HG02610 (cell line): Measurements from ENCODE around the gene NSMCE4A.
A peak's percentile ranks its signal among the peaks of the same experiment; 100 is the strongest.
"Not testable (repeated sequence)": the region's sequence is repeated elsewhere in the genome, so short reads cannot be mapped to it uniquely, and the experiment has no call there.

Experiments
- ATAC-seq: cut with Tn5 transposase; IDR thresholded peaks from one replicate; pipeline ENCODE4 v1.9.1; 2021; ENCODE audit warnings: mild to moderate bottlenecking, moderate library complexity; ENCODE audit not compliant: unreplicated experiment

NSMCE4A gene

DNA sequence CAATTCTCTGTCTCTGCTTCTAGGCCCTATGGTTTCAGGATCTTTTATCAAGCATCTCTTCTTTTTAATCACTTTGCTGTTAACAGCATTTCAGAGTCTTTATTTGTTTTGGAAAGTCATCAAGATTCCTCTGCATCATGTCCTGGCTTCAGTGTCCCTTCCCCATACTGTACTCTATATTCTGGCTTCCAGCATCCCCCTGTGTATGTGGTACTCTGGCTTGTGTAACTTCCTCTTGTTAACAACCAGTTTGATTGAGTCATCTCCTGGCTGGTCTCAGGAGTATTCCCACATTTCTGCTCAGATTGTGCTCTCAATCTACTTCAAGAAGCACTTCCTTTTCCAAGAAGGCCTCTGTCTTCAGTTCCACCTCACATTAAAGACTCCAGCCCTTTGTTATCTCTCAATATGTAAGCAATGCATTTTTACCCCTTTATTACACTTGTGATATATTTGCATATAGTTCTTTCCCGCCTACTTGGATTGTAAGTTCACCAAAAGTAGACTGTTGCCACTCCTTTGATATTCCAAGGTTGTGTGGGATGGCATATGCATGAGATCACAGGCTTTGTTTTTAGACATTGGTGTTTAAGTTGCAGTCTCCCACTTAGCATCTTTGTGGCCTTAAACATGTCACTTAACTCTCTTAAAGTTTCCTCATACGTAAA lies 32.1 kb downstream of the NSMCE4A start:
- no peak for ATAC-seq

GRCh38 chr10:121941532-121941931 lies 33.5 kb downstream of the NSMCE4A start:
- ATAC-seq: no peak

DNA sequence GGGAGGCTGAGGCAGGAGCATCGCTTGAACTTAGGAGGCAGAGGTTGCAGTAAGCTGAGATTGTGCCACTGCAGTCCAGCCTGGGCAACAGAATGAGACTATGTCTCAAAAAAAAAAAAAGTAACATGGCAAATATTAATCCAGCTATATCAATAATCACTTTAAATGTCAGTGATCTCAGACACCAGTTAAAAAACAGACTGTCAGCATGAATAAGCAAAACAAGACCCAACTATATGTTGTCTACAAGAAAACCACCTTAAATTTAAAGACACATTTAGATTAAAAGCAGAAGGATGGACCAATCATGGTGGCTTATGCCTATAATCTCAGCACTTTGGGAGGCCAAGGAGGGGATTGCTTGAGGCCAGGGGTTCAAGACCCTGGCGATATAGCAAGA lies 38.7 kb downstream of the NSMCE4A start:
- no peak for ATAC-seq

DNA sequence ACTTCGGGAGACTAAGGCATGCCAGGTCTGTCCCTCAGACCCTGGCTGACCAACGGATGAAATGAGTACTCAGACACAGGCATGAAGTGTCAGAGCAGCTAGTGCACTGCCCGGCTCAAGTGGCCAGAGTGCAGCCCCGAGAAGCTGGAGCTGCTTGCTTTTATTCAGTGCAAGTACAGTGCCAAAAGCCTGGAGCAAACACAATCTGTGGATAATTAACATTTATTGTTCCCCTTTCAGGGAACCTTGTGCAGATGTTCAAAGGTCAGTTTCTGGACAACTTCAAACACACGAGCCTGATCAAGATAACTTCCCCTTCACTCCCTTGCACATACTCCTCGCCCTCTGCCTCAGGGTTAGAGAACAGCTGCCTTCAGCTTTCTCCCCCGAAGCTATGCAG lies 39.3 kb downstream of the NSMCE4A start:
- no peak for ATAC-seq

DNA sequence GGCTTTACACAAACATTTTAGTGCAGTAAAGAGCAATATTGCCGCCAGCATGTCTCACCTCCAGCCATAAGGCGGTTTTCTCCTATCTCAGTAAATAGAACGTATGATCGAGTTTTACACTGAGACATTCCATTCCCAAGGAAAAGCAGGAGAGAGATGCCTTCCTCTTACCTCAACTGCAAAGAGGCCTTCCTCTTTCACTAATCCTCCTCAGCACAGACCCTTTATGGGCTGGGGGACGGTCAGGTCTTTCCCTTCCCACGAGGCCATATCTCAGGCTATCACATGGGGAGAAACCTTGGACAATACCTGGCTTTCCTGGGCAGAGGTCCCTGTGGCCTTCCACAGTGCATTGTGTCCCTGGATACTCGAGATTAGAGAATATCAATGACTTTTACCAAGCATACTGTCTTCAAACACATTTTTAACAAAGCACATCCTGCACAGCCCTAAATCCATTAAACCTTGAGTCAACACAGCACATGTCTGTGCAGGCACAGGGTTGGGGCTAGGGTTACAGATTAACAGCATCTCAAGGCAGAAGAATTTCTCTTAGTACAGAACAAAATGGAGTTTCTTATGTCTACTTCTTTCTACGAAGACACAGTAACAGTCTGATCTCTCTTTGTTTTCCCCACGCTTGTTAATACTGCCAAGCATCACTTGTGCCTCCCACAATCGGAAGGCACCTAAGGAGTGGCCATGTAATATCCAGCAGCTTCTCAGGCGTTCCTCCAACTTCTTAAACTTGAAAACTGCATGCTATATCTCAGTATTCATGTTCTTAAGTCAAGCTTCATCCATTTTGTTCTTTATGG lies 44.5 kb downstream of the NSMCE4A start:
- ATAC-seq: not testable (repeated sequence)

GRCh38 chr10:121929585-121930267 lies 45.3 kb downstream of the NSMCE4A start:
- ATAC-seq: not testable (repeated sequence)

- no peak for ATAC-seq
Observed at GRCh38 chr10:121928528-121928884, 46.5 kb downstream of the NSMCE4A start.

- ATAC-seq: peak; percentile 84
Observed at GRCh38 chr10:121927841-121928527, 47.0 kb downstream of the NSMCE4A start, which contains the start of gene ATE1. ATE1 (minus strand) TSS chr10:121928031; CDS start chr10:121927949, 82 bp downstream.

GRCh38 chr10:121927318-121927840 lies 47.6 kb downstream of the NSMCE4A start:
- ATAC-seq: peak; percentile 34

GRCh38 chr10:121926671-121927317 lies 48.2 kb downstream of the NSMCE4A start:
- ATAC-seq: peak; percentile 12

- ATAC-seq: no peak
Observed at GRCh38 chr10:121926157-121926556, 48.9 kb downstream of the NSMCE4A start.

- no peak for ATAC-seq
Observed at GRCh38 chr10:121921238-121921931, 53.6 kb downstream of the NSMCE4A start.

GRCh38 chr10:121919666-121920065 lies 55.4 kb downstream of the NSMCE4A start:
- ATAC-seq: no peak

GRCh38 chr10:121918800-121919199 lies 56.2 kb downstream of the NSMCE4A start:
- not testable (repeated sequence) for ATAC-seq

- ATAC-seq: no peak
Observed at GRCh38 chr10:121914661-121915060, 60.4 kb downstream of the NSMCE4A start.

DNA sequence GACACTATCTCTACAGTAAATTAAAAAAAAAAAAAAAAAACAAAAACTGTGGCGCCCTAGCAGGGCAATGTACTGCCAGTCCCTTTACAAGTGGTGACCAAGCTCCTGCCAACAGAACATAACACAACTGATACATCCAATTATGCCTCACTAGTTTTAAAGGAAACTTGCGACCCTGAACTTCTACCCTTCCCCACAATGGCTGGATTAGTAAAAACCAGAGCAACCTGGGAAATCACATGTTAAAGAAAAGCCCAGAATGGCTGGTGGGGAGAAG lies 63.7 kb downstream of the NSMCE4A start:
- ATAC-seq: peak; percentile 18

GRCh38 chr10:121910673-121911420 lies 64.2 kb downstream of the NSMCE4A start:
- peak; percentile 83 for ATAC-seq
